Activated effector memory CD4-positive, alpha-beta T cell treated with Interleukin-2 at 50 U/mL for 16 hours (primary cell): ENCODE data around the gene RASA3.
A peak's percentile ranks its signal among the peaks of the same experiment; 100 is the strongest.
"Not testable (repeated sequence)": the region's sequence is repeated elsewhere in the genome, so short reads cannot be mapped to it uniquely, and the experiment has no call there.

Experiments
- DNase-seq: peaks from one replicate; pipeline ENCODE4 v3.0.0-alpha.2; 2020

RASA3 gene

DNA sequence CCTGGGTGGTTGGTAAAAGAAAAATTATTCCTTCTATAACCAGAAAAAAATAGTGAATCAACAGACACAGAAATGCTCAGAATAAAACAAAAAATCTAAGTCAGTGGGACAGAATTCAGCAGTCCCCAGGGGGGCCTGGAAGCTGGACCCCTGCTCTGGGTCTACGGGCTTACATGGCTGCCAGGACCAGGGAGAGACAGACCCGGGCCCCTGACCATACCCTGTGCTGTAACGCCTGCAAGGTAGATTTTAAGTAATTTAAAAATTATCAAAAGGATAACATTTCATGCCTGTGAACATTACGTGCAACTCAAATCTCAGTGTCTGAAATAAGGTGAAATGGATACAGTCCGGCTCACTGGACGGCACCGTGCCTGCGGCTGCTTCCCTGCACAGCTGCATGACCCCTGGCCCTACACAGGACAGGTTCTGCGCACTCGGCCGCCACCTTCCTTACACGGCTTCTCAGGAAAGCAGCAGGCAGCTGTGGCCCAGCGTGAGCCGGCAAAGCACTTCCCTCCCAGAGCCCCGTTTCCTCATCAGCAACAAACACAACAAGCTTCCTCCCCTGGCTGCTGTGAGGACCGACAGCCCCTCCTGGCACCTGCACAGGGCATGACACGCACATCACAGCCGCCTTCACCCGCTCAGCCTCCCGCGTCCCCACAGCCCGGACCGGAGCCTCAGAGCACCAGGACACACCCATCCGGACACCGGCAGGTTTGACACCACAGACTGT, 22.2 kb downstream of the RASA3 start:
- DNase-seq = peak; percentile 76

DNA sequence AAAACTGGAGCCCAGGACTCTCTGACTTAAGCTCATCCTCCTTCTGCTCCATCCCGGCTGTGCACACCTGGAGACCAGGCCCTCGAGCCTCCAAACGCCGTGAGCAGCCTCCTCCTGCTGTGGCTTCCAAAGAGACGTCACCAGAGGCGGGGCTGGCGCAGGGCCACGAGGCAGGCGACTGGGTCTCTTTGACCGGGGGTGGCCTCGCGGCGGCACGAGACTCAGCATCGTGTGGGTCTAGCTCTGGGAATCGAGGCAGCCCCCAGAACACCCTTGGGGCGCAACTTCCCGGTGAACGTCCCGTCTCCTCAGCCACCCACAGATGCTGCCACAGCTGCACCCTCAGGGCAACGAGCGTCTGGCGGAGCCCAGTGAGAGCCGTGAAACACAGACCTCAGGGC, 22.8 kb downstream of the RASA3 start:
- no peak for DNase-seq

DNA sequence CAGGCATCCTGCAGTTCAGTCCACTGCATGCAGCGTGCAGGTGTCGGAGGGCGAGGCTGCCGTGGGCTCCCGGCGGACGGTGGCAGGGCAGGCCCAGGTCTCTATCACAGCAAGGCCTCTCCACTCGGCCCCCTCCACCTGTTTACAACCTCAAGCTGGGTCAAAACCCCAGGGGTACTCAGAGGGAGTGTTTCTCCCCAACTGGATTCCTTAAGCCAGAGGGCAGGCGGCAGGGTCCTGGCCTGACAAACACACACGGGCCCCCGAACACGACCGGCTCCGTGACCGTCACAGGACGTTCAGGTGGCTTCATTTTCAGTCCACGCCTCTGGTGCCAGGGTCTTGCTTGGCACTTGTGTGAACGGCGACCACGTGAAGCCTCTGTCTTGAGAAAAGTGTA, 23.5 kb downstream of the RASA3 start:
- no peak for DNase-seq

DNA sequence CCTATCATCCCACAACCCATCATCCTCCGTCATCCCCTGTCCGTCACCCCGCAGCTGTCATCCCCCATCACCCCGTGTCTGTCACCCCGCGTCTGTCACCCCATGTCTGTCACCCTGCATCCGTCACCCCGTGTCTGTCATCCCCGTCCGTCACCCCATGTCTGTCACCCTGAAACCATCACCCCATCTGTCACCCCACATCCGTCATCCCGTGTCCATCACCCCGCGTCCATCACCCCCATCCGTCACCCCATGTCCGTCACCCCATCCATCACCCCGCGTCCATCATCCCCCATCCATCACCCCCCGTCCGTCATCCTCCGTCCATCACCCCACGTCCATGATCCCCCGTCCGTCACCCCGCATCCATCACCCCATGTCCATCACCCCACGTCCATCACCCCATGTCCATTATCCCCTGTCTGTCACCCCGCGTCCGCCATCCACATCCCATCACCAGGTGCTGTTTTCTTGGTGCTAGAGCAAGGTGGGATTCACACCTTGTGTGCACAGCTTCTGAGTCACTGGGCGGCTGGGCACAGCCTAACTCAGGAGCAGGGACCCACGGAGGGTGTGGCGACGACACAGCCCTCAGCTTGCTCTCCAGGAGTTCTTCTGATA, 24.2 kb downstream of the RASA3 start:
- no peak for DNase-seq

DNA sequence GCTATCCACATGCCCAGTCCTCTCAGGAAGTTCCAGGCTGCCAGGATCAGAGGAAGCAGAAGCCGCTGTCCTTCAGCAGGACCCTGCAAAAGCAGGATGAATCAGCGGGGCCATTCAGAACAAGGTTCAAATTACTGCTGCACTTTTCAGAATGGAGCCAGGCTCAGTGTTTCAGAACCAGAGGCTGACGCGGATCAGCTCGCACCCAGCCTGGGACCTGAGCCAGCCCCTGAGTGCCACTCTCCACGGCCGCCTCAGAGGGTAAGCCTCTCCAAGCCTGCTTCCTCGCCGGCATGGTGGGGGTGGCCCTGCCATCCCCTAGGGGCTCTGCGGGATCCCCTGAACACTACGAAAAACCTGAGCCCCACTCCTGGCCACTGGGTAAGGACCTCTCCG, 24.7 kb downstream of the RASA3 start:
- DNase-seq = no peak

DNA sequence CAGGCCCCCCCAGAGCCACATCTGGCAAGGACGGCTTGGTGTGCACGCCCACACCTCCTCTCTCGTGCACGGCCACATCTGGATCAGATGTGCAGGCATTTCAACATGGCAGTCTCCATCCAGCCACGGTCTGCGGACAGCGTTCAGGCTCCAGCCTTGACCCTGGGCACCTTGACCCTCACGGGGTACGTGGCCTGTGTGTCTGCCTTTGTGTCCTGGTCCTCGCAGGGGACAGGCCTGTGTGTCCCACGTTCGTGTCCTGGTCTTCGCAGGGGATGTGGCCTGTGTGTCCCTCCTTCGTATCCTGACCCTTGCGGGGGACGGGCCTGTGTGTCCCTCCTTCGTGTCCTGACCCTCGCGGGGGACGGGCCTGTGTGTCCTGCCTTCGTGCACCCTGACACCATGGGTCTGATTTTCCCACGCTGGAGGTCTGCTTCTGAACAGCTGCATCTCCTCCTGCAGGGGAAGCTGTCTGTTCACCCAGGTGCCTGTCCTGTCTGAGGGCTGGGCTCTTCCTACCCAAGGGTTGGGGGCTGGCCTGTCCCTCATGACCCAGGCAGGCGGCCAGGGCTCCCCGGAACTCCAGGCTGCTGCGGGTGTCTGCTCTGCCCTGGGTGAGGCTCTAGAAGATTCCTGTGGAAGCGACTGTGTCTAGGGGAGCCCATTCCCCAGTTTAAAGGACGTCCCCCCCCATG, 25.3 kb downstream of the RASA3 start:
- DNase-seq = no peak

DNA sequence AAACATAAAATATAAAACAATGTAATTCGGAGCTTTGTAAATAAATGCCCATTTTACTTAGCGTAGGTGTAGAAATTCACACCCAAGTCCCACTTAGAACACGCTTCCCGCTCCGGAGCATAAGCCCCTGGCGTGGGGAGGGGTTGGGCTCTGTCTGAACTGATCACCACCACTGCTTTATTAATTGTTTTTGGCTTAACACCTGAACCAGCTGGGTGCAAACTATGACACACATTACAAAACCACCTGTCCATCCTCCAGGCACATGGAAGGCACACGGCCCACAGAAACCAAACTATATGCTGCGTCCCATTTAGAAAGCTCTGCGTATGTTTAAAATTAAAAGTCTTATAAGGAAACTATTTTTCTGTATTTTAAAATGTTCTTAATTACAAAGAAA, 25.9 kb downstream of the RASA3 start:
- DNase-seq = no peak

DNA sequence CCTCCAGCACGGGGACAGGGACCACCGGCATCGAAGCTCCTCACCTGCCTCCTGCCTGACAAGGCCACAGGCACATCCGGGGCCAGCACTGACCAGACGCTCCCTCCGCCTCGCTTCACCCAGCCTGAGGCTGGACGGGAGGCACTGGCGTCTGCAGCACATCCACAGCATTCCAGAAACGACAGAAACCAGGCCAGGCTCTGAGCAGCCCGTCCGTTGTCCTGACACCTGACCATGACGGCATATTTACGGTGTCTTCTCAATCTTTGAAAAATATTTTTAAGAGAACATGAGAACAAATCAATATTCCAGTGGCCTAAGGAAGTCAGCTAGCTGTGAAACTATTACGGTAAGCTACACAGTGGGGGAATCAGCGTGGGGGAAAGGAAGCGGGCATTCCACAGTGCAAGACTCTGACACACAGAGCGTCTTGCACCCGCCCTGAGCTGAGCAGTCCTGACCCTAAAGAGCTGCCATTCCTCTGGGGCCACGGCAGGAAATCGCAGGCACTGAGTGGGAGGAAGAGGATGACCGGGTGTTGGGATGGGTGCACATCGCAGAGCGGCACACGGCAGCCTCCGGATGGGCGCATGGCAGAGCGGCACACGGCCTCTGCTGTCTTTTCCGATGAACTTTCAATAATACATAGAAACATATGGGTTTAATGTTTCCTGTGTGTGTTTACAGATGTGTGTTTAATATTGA, 26.8 kb downstream of the RASA3 start:
- no peak for DNase-seq

DNA sequence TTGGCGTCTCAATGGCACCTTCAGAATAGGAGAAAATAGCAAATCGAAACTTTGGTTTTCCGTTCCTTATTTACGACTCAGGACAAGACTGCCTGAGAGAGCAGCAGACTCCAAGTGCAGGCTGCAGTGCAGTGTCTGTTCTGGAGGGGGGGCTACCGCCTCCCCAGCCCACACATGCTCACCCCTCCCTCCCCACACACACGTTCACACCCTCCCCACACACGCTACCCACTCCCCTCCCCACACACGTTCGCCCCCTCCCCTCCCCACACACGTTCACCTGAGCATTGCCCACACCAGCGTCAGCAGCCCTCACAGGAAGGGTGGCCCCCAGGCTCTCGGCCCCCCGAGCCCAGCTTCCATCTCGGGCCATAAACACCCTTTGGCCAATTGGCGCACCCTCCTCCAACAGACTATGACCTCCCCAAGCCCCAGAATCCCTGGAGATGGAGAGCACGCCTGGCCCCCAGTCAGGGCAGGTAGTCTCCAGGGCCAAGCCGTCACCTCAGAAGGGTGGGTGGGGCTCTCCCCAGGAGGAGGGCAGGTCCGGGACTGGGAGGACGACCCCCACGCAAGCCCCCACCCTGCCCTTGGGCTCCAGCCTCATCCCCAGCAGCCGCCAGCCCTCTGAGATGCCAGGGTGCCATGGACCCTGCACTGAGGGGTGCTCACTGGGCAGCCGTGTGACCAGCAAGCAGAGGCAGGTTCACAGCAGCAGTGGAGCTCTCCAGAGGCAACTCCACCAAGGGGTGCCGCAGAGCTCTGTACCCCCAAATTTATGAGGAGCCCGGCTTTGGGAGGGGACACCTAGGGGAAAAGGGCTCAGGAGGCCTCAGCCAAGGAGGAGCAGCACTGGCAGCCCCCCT, 27.5 kb downstream of the RASA3 start:
- DNase-seq = no peak

DNA sequence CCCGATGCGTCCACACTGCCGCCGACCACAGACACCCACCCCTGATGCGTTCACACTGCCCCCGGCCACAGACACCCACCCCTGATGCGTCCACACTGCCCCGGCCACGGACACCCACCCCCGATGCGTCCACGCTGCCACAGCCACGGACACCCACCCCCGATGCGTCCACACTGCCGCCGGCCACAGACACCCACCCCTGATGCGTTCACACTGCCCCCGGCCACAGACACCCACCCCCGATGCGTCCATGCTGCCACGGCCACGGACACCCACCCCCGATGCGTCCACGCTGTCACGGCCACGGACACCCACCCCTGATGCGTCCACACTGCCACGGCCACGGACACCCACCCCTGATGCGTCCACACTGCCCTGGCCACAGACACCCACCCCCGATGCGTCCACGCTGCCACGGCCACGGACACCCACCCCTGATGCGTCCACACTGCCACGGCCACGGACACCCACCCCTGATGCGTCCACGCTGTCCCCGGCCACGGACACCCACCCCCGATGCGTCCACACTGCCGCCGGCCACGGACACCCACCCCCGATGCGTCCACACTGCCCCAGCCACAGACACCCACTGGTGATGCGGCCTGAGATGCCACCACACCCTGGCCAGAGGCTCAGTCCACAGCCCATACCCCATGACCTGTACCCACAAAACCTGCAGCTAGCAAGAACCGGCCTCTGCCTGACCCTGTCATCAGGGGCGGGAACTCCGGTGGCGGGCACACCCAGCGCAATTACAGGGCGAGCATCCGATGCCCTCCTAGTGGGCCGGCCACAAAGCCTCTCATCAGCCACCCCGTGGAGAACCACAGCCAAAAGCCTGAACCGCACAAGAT, 28.4 kb downstream of the RASA3 start:
- no peak for DNase-seq

DNA sequence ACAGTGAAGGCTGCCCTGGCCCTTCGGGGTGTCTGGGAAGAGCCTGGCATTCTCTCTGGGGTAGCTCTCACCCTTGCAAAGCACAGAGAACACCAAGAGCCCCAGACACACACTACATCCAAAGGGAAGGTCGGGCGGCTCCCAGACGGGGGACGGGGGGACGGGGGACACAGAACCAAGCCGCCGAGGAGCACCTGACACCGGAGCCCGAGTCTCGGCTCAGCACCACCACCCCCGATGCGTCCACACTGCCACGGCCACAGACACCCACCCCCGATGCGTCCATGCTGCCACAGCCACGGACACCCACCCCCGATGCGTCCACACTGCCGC, 29.2 kb downstream of the RASA3 start:
- DNase-seq = not testable (repeated sequence)

DNA sequence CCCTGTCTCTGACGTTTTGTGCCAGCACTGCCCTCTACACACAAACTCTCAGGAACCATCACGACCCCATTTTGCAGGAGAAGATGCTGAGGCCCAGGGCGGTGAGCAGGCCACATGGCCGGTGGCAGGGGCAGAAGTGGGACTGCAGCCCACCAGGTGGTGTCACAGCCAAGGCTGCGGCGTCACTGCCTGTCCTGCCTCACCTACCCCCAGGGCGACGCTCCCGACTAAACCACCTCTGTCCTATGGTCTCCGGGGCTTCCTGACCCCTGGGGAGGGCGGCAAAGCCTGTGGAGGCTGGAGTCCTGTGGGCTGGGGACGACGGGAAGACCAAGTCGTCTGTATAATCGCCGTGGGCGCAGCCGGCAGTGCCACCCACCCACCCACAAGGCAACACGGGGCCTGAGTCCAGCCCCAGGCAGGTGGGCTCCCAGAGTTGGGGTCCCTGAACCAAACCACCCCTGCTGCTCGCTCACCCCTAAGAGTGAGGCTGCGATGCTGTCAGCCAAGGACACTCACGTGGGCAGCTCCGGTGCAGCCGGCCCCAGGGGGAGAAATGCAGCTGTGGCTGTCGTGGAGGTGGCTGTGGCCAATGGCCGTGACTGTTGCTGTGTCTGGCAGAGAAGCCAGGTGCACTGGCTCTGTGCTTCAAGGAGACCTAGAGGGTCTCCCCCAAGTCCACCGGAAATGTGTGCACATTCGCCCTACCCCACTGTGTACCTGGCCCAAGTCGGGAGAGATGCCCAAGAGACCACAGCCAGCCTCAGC, 29.7 kb downstream of the RASA3 start:
- no peak for DNase-seq

DNA sequence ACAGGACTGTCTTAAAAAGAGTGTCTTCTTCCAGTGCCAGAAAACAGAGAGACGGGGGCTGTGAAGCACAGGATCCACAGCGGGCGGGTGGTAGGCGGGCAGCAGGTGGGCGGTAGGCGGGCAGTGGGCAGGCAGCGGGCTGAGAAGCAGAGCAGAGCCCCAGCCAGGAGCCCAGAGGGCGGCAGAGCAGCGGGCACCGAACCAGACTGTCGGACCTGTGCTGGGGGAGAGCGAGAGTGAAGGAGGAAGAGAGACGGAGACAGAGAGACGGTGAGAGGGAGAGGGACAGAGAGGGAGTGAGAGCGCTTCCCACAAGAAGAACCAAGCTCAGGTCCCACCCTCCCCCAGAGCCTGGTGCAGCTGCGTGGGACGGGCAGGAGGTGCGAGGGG, 30.3 kb downstream of the RASA3 start:
- no peak for DNase-seq

DNA sequence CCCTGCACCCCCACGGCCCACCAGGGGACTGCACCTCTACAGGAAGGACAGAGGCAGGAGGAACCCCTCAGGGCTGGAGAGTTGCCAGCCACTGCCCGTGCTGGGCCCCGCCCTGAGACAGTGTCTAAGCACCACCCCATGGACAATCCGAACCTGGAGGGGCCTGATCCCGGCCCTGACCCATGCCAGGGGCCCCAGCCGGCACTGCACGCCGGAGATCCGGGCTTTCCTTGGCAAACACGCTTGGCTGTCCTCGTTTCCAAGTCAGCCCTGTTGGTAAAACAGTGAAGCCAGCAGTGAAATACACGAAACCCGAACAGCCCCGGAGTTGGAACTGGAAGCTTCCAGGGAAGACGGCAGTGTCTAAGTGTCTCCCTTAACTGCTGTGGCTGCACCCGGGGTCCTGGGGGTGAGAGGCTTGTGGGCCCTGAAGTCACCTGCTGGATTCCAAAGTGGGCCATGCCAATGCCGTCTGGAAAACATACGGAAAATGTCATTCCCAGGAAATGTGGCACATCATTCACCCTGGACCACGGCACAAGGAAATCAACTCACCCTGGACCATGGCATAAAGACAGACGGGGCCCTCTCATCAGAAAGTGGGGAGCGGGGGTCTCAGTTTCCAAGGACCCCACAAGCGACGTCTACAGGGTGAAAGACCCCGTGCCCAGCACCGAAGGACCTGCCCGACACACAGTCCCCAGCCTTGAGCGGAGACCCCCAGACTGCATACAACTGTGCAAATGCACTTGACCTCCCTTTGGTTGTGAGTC, 30.9 kb downstream of the RASA3 start:
- DNase-seq = no peak

DNA sequence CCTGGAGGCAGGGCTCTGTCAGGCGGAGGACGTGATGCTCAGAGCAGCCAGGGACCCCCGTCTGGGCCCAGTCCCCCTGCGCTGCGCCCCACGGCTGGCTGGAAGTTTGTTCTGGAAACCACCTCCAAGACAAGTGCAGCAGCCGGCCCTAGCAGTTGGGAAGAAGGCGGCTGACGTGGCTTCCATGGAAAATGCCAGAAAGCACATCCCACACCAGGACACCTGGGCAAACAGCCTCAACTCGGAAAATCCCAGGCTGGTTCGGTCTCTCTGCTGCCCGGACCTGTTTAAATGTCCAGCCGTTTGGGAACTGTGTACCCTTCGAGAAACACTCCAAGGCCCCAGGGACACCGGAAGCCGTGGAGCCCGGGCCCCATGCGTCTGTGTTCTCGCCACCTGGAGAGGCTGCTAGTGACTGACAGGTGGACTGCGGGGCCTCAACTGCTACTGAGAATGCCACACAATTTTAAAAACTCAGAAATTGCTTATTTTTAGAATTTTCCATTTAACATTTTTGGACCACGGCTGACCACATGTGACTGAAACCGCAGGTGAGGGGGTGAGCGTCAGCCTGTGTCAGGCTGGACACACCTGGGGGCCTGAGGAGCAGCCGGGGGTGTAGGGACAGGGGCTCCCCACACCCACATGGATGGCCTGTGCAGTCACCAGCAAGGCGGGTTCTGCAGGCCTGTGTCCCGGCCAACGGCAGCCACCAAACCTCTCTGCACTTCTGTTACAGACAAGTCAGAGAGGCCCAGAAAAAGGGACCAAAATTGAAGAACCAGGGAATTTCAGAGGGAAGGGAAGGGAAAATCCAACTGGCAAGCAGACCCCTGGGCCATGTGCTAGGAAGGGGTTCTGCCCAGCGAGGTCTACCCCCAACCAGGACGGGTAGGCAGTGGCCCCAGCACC, 31.7 kb downstream of the RASA3 start:
- DNase-seq = no peak

DNA sequence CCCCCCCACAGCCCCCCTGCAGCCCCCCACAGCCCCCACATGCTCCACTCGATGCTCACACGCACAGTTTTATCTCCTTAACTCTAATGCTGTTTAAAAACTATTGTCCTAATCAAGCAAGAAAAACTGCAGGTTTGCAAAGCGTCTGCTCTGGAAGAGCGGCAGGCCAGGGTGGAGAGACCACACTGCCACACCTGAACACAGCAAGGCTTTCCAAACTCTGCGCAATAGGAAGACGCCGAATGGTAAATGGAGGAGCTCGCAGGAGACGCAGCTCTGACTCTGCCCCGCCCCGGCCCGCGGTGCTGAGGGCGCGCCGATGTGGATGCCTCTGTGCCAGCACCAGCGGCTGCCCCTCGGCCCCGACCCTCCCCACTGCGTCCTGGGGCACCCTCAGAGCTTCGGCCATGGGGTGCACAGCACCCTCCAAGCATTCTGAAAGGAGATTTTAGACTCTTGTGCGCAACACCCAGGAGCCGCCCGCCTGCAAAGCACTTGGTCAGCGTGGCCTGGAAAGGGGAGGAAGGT, 32.4 kb downstream of the RASA3 start:
- no peak for DNase-seq

DNA sequence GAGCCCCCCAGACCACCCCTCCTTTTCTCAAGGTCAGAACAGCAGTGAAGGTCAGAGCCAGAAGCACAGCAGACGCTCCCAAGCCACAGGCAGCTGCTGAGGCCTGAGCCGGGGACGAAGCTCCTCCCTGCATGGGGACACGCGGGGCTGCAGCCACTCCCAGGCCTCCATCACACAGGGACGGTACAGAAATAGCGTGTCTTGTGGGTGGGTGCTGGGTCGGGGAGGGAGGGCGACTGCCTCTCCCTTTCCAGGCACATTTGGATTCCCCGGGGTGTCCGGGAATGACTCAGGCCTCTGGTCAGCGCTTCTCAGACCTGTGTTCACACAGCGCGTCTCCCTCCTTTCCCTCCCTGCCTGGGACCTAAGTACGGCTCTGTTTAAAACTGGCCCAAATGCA, 33.2 kb downstream of the RASA3 start:
- no peak for DNase-seq

DNA sequence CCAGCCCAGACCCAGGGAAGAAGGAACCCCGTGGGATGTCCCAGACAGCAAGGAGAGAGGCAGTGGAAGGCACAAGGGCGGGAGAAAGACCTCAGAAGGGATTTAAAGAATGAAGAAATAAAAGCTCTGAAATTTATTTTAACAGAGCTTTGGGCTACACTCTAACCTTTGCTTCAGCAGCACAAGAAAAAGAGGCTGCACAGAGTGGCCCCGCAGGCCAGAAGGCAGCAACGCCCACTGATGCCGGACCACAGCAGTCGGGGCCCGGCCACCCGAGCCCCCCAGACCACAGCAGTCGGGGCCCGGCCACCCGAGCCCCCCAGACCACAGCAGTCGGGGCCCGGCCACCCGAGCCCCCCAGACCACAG, 33.8 kb downstream of the RASA3 start:
- not testable (repeated sequence) for DNase-seq
